NCI-H187 (cell line): Measurements from ENCODE around the gene KRTDAP.
"Not testable (repeated sequence)": the region's sequence is repeated elsewhere in the genome, so short reads cannot be mapped to it uniquely, and the experiment has no call there.

Source experiments
- DNase-seq, 2 experiments: peaks; one replicate each; lab custom pipeline; 2025; lab: John Stamatoyannopoulos, UW

Gene KRTDAP

DNA sequence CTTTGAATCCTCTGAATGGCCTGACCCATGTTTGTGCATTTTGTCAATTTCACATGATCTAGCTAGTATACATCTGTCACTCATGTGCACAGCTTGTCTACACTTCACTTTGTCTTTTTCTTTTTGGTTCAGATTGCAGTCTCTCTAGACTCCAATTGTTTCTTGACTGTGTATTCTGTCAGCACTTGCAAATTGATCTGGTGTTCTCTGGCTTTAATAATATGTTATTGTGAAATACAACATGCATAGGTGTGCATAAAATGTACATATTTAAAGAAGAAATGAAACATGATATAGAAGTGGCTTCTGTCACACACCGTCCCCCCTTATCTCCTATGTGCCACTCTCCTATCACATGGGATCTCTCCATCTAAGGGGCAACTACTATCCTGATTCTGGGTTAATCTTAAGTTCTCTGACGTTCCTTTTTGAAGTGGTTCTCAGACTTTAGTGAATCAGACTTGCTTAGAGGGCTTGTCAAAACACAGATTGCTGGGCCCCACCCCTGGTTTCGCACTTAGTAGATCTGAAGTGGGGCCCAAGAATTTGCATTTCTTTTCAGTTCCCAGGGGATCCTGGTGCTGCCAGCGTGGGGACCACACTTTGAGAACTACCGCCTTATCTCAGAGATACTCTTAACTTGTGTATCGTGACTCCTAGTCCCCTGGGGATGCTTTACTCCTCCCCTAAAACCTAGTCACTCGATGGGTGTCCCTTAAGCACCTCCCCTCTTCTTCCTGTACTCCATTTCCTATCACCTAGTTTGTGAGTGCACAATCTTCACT is 5.8 kb downstream of the KRTDAP start:
- DNase-seq = no peak

DNA sequence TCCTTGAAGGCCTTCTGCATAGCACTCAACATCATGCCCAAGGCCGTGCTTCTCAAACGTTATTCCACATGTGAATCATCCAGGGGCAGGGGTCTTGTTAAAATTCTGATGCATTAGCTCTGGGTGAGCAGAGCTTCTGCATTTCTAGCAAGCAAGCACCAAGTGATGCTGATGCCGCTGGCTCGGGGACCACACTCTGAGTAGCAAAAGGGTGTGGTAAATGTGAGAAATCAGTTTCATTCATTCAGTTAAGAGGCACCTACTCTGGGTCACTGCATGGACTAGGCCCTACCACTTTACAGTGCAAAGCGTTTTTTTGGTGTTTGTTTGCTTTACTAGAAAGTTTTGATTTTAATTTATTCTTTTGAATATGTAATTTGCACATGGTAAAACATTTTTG is 7.2 kb downstream of the KRTDAP start:
- DNase-seq = no peak

DNA sequence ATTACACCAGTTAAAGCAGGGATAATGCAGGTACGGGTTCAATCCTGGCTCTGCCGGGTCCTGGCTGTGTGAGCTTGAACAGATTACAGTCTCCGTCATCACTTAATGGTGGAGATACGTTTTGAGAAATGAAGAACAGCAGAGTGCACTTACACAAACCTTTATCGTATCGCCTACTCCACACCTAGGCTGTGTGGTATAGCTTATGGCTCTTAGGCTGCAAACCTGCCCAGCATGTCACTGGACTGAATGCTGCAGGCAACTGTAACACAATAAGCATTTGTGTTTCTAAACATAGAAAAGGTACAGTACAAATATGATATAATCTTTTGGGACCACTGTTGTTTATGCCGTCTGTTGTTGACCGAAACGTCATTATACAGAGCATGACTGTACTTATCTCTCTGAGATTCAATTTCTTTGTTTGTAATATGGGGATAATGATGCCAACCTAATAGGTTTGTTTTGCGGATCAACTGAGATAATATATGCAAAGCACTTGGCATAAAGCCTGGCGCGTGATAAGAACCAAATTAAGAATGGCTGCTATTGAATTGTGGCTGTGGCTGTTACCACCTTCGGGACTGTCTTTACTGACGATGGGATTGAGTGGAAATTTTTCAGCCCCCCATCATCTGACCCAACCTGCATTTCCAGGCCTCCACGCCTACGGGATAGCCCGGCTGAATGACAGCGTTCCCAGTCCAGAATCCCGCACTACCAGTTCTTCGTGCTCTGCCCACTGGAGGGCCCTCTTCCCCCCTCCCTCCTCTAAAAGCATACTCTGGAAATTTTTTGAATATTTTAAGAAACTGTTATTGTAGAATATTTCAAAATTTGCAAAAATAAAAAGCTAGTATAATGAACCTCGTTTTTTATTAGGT is 11.2 kb downstream of the KRTDAP start:
- no peak for DNase-seq

DNA sequence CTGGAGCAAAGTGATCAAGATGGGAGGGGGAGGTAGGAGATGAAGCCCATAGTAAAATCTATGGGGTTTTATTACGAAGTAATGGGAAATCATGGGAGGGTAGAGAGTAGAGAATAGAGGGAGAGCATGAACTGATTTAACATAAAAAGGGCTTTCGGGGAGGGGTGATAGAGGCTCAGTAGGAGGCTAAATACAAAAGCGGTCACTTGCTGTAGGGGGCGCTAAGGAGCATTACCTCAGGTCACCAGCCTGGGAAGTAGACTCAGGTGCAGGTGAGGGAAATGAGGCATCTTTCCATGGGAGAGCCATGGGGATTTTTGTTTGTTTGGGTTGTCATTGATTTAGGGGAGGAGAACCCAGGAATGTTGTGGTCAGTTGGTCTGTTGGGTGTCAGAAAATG is 14.1 kb downstream of the KRTDAP start:
- DNase-seq = no peak

DNA sequence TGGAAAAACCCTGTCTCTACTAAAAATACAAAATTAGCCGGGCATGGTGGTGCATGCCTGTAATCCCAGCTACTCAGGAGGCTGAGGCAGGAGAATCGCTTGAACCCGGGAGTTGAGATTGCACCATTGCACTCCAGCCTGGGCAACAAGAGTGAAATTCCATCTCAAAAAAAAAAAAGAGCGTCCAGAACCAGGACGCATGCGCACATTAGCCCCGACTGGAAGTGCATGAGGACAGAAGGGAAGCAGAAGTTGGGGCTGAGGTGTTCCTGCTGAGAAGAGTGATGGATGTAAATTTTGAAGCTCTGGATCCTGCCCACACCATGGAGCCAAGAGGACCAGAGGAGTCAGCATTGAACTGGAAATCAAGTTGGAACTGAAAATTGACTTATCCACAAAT is 15.7 kb downstream of the KRTDAP start:
- DNase-seq = not testable (repeated sequence)

DNA sequence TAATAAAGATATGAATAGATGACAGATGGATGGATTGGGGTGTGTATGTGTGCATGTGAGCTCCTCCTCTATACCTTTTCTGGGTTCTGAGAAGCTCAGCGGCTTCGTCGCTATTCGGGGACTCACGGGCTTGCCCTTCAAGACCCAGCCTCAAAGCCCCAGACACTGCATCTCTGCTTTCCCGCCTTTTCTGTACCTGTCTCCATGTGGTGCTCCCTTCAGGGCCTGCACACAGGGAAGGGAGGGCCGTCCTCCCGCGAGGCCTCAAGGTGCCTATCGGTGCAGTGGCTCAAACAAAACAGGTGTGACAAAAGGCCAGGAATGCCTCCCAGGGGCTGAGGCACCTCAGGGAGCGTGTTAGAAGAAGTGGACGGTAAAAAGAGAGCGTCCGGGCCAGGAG is 16.2 kb downstream of the KRTDAP start:
- DNase-seq = no peak

DNA sequence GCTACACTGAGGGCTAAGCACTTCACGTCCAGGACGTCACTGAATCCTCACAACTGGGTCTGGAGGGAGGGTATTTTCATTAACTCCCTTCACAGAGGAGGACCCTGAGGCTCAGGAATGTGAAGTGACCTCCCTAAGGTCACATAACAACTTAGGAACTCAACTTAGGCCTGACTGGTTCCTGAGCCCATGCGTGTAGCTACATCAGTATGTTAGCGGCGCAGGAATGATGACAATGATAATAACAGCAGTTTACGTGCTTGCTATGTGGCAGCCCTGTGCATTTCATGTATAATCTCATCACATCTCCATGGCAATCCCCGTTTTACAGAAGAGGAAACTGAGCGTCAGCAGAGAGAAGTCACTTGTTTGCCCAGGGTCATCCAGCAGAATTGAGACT is 18.3 kb downstream of the KRTDAP start:
- no peak for DNase-seq

DNA sequence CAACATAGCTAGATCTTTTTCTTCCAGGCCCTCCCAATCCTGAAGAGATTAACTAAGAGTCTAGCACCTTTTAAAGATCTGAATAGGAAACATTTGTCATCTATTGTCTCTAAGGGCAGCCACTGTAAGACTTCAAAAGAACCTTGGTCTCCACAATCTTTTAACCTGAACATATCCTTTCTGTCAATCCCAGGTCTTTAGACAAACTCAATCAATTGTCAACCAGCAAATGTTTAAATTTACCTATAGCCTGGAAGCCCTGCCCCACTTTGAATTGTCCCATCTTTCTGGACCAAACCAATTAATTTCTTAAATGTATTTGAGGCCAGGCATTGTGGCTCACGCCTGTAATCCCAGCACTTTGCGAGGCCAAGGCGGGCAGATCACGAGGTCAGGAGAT is 19.2 kb downstream of the KRTDAP start:
- not testable (repeated sequence) for DNase-seq

DNA sequence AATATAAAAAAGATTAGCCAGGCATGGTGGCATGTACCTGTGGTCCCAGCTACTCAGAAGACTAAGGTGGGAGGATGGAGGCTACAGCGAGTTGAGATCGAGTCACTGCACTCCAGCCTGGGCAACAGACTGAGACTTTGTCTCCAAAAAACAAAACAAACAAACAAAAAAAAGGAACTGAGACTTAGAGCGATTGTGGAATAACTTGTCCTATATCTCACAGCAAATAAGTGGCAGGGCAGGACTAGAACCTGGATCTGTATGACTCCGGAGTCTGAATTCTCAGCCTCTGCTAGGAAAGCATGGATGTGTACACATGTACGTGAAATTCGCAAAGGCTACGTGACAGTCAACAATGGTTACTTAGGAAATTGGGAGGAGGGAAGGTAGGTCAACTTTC is 20.1 kb downstream of the KRTDAP start:
- no peak for DNase-seq

DNA sequence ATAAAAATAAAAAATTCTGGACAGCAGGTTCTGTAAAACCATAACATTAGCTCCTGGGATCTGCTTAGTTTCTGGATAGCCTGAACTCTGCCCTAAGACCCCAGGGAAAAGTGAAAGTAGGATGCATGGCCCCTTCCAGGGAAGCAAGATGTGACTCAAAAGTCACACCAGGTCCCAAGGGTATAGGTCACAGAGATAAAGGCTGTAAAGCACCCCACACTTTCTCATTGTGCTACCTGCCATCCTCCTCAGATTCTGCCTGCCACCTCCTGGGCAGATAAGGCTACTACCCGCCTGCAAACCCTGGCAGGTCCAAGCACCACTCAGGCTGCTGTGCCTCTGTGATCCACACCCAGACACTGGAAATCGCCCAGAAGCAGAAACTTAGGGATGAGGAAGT is 21.6 kb downstream of the KRTDAP start:
- no peak for DNase-seq

DNA sequence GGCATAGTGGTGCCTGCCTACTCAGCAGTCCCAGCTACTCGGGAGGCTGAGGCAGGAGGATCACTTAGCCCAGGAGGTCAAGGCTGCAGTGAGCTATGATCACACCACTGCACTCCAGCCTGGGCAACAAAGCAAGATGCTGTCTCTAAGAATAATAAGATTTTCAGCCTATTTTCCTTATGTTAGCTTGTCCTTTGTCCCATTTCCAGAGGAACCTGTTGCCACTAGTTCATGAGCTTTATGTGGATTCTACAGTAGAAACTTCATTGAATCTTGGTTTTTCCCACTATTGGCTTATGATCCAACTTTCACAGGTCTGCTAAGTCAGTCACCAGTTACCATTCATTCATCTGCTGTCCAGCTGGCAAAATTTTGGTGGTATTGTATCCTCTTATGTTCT is 24.0 kb downstream of the KRTDAP start:
- no peak for DNase-seq

DNA sequence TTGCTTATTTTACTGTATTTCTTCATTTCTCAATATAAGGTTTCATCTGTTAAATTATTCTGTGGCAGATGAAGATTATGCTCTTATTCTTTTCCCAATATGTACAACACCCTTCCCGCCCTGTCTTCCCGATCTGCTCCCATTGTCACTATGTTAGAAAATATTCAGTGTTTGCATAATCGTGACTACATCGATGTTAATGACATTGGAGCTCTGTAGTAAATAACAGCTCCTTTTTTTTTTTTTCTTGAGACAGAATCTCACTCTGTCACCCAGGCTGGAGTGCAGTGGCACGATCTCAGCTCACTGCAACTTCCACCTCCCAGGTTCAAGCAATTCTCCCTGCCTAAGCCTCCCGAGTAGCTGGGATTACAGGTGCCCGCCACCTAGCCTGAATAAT is 27.3 kb downstream of the KRTDAP start:
- DNase-seq = not testable (repeated sequence)

DNA sequence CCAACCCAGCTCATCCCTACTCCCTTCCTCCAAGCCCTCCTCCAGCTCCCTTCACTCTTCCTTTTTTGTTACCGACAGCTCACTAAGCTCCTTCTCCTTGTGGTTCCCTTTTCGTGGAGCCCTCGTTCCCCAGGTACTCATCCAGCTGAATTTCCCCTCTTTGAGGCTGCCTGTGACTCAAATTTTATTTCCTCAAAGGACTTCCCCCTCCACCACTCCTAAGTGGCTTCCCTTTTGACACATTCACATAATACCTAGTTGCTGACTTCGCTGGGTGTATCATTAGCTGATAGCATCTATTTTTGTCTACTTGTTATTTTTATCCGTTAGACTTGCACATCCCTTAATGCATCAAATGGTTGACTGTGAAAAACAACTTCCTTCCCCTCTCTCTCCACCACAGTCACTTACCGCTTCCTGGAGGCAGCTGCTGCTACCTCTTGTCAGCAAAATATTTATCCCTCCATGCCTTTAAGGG is 27.7 kb downstream of the KRTDAP start:
- no peak for DNase-seq

DNA sequence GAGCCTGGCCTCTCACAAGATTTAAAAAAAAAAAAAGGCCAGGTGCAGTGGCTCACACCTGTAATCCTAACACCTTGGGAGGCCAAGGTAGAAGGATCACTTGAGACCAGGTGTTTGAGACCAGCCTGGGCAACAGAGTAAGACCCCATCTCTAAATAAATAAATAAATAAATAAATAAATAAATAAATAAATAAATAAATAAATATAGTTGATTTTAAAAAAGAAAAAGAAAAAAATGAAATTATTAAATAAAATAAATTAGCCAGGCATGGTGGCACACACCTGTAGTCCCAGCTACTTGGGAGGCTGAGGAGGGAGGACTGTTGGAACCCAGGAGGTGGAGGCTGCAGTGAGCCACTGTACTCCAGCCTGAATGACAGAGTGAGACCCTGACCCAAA is 28.5 kb downstream of the KRTDAP start:
- DNase-seq = not testable (repeated sequence)

DNA sequence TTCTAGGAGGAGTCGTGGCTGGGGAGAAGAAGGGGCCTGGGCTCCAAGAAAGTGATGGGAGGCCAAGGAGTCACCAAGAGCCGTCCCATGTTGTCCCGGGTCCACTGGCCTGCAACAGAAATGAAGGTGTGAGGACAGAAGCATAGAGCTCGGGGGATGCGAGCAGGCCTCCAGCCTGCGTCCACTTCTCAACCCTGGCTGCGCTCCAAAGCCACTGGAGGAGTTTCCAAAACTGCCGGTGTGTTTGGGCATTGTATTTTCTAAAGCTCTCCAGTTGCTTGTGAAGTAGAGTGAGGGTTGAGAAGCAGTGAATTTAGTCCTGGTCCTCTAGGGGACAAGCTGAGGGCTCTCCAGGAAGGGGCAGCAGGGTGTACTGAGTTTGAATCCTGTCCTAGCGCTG is 29.2 kb downstream of the KRTDAP start:
- DNase-seq = no peak

DNA sequence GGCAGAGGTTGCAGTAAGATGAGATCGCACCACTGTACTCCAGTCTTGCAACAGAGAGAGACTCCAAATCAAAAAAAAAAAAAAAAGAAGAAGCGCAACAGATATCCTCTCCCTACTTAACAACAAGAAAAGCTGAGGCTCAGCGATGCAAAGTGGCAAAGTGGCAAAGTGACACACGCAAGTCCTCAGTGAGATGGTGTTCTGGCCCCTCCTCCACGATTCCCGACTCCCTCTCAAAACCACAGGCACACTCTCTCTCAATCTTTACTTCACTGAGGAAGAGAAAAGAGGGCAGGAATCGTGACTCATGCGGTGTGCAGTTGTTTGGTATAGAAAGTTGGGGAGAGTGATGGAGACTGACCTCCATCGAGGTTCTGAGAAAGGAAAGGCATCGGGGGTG is 29.7 kb downstream of the KRTDAP start:
- DNase-seq = no peak

DNA sequence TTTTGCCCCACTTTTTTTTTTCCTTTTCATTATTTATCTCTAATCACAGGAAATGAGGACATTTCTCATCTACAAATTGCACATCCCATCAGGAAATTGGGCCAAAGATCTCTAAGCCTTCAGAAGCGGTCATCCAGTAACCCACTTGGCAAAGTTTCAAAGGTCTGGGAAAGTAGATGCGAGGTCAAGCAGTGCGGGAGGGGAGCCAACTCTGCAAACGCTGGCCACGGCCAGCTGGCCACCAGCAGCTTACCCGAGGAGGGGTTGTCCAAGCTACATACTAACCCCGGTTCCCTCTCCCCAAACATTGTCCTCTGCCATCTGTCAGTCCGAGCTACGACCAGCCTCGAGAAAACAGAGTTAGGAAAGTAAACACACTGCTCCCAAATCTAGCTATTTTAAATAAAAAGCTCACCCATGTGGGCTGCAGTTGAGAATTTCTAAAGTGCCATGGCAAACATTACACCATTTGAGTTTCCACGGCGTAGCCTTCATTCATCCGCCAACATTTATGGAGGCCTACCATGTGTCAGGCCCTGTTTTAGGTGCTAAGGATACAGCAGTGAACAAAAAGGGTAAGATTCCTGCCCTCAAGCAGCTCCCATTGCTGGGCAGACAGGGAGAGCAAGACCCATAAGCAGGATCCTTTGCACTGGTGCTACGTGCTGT is 30.7 kb downstream of the KRTDAP start:
- no peak for DNase-seq

DNA sequence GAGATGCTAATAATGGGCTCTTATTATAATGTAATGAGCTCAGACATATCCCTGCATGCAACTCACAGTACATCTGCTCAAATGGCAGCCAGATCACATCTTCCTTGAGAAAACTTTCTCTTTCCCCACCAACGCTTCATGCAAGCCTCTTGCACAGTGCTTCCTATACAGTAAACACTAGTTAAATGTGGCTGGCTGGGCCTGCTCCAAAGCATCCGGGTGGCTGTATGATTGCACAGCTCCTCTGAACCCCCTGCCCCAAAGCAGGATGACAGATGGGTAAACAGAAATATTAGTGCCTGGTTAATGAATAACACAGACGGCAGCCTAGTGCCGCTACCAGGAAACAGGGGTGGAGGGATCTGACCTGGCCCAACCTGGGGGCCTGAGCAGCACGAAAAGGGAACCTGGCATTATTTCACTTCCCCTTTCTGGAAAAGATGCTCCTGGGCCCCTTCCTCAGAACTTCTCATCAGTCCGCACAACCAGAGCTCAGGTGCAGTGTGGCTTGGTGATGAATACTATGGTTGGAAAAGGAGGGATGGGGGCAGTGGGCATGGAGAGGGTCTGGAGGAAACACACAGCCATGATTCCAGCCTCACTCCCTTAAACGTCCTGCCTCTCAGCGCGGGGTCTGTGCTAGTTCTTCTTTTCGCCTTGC is 31.4 kb downstream of the KRTDAP start:
- no peak for DNase-seq

DNA sequence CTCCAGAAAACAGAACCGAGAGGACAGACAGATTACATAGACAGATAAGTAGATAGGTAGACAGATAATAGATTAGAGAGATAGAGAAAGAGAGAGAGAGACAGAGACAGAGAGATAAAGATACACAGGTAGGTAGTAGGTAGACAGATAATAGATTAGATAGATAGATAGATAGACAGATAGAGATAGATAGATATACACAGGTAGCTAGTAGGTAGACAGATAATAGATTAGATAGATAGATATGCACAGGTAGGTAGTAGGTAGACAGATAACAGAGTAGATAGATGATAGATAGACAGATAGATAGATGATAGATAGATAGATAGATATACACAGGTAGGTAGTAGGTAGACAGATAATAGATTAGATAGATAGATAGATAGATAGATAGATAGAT is 32.1 kb downstream of the KRTDAP start:
- no peak for DNase-seq

DNA sequence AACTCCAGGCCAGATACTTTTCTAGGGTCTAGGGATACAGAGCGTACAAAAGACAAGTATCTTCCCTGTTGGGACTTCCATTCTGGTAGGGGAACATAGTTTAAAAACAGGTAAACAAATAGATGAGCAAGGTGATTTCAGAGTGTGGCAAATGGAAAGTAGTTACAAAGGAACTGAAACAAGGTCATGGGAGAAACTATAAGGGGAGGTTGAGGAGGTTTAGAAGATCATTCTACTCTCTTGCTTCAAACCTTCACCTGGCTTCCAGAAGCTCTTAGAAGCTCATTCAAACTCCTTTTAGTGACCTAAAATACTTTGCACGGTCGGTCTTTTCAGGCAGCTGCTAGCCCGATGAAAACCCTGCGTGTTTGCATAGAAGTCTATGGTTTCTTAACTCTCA is 33.1 kb downstream of the KRTDAP start:
- DNase-seq = no peak

DNA sequence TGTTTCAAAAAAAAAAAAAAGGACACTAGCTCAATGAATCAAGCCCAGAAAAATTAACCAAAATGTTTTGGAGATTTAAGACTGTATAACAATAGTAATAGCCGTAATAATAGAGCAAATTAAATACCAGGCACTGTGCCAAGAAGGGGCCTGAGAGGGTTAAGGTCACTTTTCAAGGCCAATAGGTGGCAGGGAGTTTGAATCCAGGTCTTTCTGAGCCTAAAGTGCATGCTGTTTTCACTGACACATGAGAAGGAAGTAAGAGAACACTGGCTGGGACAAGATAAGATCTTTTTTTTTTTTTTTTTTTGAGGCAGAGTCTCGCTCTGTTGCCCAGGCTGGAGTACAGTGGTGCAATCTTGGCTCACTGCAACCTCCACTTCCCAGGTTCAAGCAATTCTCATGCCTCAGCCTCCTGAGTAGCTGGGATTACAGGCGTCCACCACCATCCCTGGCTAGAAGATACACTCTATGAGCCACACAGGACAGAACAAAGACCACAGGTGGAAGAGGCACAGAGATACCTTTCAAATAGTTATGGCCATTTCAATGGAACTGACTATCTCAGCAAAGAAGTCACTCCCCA is 34.6 kb downstream of the KRTDAP start:
- no peak for DNase-seq

DNA sequence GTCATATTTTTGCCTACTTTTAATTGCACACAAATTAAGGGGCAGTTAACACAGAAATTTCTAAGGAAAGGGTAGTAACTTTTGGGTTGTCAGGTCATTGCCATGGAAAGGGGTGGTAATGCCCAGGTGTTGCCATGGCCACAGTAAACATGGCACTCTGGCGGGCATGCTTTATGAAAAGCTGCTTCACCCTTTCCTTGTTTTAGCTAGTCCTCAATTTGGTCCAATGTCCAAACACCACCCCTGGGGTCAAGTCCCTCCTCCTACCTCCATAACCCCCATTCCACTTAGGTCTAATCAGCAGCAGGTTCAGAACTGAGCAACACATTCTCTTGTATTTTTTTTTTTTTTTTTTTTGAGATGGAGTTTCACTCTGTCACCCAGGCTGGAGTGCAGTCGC is 35.6 kb downstream of the KRTDAP start:
- no peak for DNase-seq
